Activated CD8-positive, alpha-beta T cell treated with anti-CD3 and anti-CD28 coated beads for 36 hours (primary cell): Measurements from ENCODE around the gene PDGFB. TPM values are rescaled to one million over a fixed set of nuclear protein-coding genes. Genes with fewer than 3 reads are reported as not detected.

Experiments
- ATAC-seq: fragments of 200-7000 bp; cut with Tn5 transposase; one replicate; pipeline ENCODE4 v1.10.0; 2021; ENCODE audit warnings: mild to moderate bottlenecking, moderate library complexity
- CTCF ChIA-PET: fragments of 350-600 bp; sonication (Branson Sonifier 250); formaldehyde crosslinking; loops from one replicate; lab custom pipeline; 2021; ENCODE audit warnings: antibody characterized with exemption; lab: Charles Lee
- POLR2A ChIA-PET: fragments of 350-600 bp; sonication (Branson Sonifier 250); formaldehyde crosslinking; loops from one replicate; lab custom pipeline; 2021; ENCODE audit warnings: antibody characterized with exemption; lab: Charles Lee
- DNase-seq: peaks from one replicate; pipeline ENCODE4 v3.0.0-alpha.2; 2020
- H3K27ac Mint-ChIP-seq: one replicate; pipeline ENCODE4 v1.8.0; 2021; ENCODE audit warnings: mild to moderate bottlenecking, mixed read lengths
- H3K27me3 Mint-ChIP-seq: one replicate; pipeline ENCODE4 v1.8.0; 2021; ENCODE audit warnings: mixed read lengths
- H3K36me3 Mint-ChIP-seq: one replicate; pipeline ENCODE4 v1.8.0; 2021; ENCODE audit warnings: low read depth, mixed read lengths
- H3K4me1 Mint-ChIP-seq: one replicate; pipeline ENCODE4 v1.8.0; 2021; ENCODE audit warnings: low read depth, mixed read lengths
- H3K4me3 Mint-ChIP-seq: one replicate; pipeline ENCODE4 v1.8.0; 2021; ENCODE audit warnings: mild to moderate bottlenecking, moderate library complexity, mixed read lengths
- H3K9me3 Mint-ChIP-seq: one replicate; pipeline ENCODE4 v1.8.0; 2021; ENCODE audit warnings: mixed read lengths
- intact Hi-C: fragments of 100-400 bp; cut with micrococcal nuclease; formaldehyde crosslinking; loops from one replicate; pipeline ENCODE4 v1.10.0; 2022
- total RNA-seq, 2 experiments: library from RNA; stranded (reverse); gene quantifications; one replicate each; pipeline ENCODE4 v1.2.3, GENCODE V29; 2021
- TF ChIP-seq, protein P1 (sequence below): fragments of 200-600 bp; IDR thresholded peaks from one replicate; pipeline ENCODE4 v1.8.0; 2022; ENCODE audit warnings: antibody characterized with exemption, mild to moderate bottlenecking

The PDGFB gene
- total RNA-seq, 2 experiments from 2014 or later, result 1.7 to 3.0 TPM

DNA sequence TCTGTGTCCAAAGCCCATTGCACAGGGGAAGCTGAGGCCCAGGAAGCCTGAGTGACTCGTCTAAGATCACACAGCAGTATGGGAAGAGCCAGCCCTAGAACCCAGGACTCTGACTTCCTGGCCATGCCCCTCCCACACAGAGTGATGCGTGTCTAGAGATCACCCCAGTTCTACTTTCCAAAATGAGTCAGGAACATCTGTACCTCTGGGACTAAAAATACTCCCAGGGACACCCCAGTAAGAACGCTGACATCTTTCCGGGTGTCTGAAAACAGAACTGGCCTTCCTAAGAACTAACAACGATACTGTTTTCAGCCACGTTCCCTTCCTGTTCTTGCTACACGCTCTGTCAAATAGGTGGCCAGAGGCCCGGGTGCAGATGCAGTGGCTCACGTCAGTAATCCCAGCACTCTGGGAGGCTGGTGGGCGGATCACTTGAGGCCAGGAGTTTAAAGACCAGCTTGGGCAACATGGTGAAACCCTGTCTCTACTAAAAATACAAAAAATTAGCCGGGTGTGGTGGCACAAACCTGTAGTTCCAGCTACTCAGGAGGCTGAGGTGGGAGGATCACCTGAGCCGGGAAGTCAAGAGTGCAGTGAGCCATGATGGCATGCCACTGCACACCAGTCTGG lies 21.7 kb upstream of the PDGFB start:
- POLR2A ChIA-PET, result interaction anchor here (0.8 to 1.6 kb wide), 2 partner anchors 46 to 83 kb away, joined by 3 read pairs; no protein-coding TSS in a partner anchor

DNA sequence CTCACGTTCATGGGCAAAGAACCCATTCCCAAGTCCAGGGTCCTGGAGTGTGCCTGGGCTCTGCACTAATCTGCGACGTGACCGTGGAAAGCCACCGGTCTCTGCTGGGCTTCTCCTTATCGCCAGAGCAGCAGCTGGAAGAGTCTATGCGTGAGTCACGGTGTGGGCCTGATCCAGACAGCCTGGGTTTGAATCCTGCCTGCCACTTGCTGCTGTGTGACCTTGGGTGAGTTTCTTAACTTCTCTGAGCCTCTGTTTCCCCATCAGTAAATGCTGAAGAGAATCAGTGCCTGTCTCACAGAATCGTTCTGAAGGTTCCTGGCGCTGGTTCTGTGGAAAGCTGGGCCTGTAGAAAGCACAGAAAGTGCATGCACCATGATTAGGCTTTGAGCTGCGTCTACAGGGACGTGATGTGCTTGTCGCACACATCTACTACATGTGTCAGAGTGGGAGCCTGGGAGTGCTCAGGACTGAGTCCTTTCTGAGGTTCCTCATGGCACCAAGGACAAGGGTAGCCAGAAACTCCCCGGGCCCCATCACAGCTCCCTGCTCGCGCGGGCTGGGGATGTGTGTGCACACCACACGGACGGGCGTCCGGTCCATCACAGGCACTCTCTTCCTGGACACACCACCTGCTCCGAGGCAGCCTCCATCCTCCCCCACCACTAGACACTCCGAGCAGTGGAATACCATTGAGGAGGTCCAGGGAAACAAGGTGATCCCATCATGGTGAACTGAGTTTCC lies 20.5 kb upstream of the PDGFB start:
- peaks cover 9% of the 10 kb centered on the region for H3K4me1 Mint-ChIP-seq
- ATAC-seq, result no peak
- no peak overlapping the region for H3K4me3 Mint-ChIP-seq
- CTCF ChIA-PET, result interaction anchor here (1.1 kb wide), 1 partner anchor 52 kb away, joined by 3 read pairs; no protein-coding TSS in a partner anchor
- intact Hi-C loops, result no loop called here
- POLR2A ChIA-PET, result interaction anchor here (0.7 to 1.6 kb wide), 2 partner anchors 47 to 50 kb away, joined by 3 read pairs; no protein-coding TSS in a partner anchor
- H3K9me3 Mint-ChIP-seq, result peaks cover 15% of the 10 kb centered on the region
- TF ChIP-seq, protein P1, sequence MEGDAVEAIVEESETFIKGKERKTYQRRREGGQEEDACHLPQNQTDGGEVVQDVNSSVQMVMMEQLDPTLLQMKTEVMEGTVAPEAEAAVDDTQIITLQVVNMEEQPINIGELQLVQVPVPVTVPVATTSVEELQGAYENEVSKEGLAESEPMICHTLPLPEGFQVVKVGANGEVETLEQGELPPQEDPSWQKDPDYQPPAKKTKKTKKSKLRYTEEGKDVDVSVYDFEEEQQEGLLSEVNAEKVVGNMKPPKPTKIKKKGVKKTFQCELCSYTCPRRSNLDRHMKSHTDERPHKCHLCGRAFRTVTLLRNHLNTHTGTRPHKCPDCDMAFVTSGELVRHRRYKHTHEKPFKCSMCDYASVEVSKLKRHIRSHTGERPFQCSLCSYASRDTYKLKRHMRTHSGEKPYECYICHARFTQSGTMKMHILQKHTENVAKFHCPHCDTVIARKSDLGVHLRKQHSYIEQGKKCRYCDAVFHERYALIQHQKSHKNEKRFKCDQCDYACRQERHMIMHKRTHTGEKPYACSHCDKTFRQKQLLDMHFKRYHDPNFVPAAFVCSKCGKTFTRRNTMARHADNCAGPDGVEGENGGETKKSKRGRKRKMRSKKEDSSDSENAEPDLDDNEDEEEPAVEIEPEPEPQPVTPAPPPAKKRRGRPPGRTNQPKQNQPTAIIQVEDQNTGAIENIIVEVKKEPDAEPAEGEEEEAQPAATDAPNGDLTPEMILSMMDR, result no peak
- no peak overlapping the region for H3K27ac Mint-ChIP-seq
- DNase-seq, result no peak
- H3K27me3 Mint-ChIP-seq, result peaks cover 5% of the 10 kb centered on the region
- no peaks in the 10 kb centered on the region for H3K36me3 Mint-ChIP-seq

More for the DNA sequence above, 21.7 kb upstream of the PDGFB start:
- H3K9me3 Mint-ChIP-seq, result peaks cover 8% of the 10 kb centered on the region
- ATAC-seq, result peak; percentile 91
- peak overlapping the region; percentile 69 for H3K27ac Mint-ChIP-seq
- no peak overlapping the region for H3K4me3 Mint-ChIP-seq
- H3K36me3 Mint-ChIP-seq, result no peaks in the 10 kb centered on the region
- TF ChIP-seq, protein P1, result no peak
- peaks cover 9% of the 10 kb centered on the region for H3K4me1 Mint-ChIP-seq
- DNase-seq, result peak; percentile 65
- CTCF ChIA-PET, result no interaction called here
- intact Hi-C loops, result no loop called here
- H3K27me3 Mint-ChIP-seq, result peaks cover 5% of the 10 kb centered on the region

DNA sequence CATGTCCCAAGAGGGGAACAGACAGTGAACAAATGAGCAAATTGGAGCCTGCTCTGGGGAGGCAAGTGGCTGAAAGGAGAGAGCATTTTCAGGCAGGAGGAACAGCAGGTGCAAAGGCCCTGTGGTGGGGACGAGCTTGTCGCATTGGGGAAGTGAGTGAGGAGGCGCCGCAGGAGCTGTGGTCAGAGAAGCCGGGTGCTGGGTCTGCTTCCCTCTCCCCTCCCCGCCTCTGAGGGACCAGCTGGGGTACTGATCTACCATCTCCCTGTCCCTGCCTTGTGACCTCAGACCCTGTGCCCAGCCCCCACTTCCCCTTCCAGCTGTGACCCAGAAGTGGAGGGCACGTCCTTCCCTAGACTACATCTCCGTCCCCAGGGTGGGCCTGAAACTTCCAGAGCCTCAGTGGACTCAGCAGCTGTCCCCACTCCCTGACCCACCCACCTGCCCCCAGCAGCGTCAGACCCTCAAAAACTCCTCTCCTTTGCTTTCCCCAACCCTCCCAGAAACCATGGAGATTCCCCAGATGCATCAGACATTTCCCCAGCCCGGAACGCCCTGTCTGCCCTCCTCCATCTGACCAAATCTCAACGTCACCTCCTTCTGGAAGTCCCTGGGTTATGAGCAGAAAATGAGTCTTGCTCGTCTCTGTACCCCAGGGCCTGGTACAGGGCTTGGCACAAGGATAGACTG lies 19.7 kb upstream of the PDGFB start:
- Mint-ChIP-seq H3K4me1 (peaks cover 9% of the 10 kb centered on the region), H3K9me3 (peaks cover 15% of the 10 kb centered on the region), H3K27me3 (peaks cover 5% of the 10 kb centered on the region), H3K4me3 (no peak overlapping the region), H3K36me3 (no peaks in the 10 kb centered on the region), H3K27ac (no peak overlapping the region)
- ATAC-seq (no peak), DNase-seq (no peak)
- CTCF ChIA-PET, result interaction anchor here (1.1 kb wide), 1 partner anchor 52 kb away, joined by 3 read pairs; no protein-coding TSS in a partner anchor
- POLR2A ChIA-PET, result interaction anchor here (0.6 kb wide), 1 partner anchor 14 kb away, joined by 3 read pairs; no protein-coding TSS in a partner anchor
- intact Hi-C loops, result no loop called here
- TF ChIP-seq, protein P1, result no peak

DNA sequence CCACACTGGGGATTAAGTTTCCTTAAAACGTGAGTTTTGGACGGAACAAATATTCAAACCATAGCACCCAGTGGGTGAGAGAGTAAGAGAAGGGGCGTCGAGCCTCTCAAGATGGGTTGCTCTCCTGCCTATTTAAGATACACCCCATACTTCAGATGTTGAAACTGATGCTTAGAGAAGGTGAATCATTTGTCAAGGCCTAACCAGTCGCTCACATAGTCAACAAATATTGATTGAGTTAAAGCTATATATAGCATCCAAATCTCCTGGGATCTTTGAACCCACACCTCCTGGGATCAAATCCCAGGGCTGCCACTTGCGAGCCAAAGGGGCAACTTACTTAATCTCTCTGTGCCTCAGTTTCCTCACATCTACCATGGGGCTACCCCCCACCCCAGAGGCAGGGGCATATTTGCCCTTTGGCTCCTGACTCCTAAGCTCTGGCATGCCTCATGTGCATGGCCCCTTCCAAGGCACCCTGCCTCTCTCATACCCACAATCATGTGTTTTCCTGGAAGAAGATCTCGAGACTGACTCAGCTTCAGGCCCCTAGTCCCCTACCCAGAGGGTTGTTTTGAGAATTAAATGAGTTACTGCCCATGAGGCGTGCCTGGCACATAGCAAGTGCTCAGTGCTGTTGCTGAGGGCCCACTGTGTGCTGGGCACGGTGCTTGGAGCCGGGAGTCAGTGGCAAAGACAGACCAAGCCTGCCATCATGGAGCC lies 19.0 kb upstream of the PDGFB start:
- intact Hi-C loops, result no loop called here
- ATAC-seq (no peak), DNase-seq (no peak)
- TF ChIP-seq, protein P1, result no peak
- CTCF ChIA-PET, result no interaction called here
- H3K27me3 Mint-ChIP-seq, result peaks cover 5% of the 10 kb centered on the region
- H3K27ac Mint-ChIP-seq, result no peak overlapping the region
- no peaks in the 10 kb centered on the region for H3K36me3 Mint-ChIP-seq
- peaks cover 9% of the 10 kb centered on the region for H3K4me1 Mint-ChIP-seq
- POLR2A ChIA-PET, result interaction anchor here (0.6 kb wide), 1 partner anchor 15 kb away, joined by 3 read pairs; no protein-coding TSS in a partner anchor
- H3K9me3 Mint-ChIP-seq, result peaks cover 15% of the 10 kb centered on the region
- H3K4me3 Mint-ChIP-seq, result no peak overlapping the region
